CD4-positive, alpha-beta T cell treated with Interleukin-17A for 4 hours (primary cell): ENCODE results near the gene NKX1-1.
"Not testable (repeated sequence)": the region's sequence is repeated elsewhere in the genome, so short reads cannot be mapped to it uniquely, and the experiment has no call there.

ENCODE experiments used
- DNase-seq: peaks from one replicate; pipeline ENCODE4 v3.0.0-alpha.2; 2020; ENCODE audit warnings: mixed read lengths

NKX1-1 gene

DNA sequence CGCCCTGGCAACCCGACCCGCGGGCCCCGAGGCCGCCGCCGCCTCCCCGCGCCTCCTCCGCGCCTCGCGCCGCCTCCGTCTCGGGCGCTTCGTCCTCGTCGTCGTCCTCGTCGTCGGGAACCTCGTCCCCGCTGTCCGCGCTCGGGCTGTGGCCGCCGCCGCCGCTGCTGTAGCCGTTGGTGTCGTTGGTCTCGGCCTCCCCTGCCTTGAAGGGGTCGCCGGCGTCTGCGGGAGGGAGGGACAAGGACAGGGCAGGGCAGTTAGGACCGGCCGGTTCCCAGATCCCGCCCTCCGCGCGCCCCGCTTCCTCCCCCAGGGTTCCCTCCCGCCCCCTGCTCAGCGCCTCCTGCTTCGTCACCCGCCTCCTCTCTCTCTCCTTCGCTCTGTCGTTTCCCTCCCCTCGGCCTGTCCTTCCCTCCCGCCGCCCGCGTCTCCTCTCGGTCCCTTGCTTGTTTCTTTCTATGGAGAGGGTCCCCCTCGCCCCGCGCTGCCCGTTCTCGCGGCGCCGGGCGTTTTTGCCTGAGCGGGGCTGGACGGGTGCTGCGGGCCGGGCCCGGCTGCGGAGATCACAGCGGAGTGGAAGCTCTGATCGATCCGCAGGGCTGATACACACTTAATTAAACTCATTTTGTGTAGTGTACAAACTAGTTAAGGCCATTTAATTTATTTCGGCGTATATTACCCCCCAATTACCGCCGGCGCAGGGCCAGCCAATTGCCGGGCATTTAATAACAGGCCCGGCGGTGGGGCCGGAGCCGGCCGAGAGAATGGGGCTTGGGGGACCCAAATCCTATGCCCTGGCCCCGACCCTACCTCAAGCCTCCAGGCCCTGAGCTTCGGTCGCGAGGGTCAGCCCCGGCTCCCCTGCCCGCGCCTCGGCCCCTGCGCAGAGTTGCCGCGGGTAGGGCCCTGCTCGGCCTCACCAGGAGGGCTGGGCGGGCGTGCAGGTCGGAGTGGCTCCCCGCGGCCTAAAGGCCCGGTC is 2.4 kb downstream of the NKX1-1 start:
- no peak for DNase-seq

DNA sequence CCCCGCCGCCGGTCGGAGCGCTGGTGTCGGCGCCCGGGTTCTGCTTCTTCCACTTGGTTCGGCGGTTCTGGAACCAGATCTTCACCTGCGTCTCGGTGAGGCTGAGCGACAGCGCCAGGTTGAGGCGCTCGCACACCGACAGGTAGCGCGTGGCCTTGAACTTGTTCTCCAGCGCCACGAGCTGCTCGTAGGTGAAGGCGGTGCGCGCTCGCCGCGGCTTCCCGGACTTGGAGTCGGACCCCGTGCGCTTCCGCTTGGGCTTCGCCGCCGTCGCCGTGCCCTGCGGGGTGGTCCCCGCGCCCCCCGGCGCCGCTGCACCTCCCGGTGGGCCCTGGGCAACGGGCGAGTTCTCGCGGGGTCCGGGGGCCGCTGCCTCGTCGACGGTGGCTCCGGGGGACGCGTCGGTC is 3.1 kb downstream of the NKX1-1 start:
- DNase-seq, result no peak

DNA sequence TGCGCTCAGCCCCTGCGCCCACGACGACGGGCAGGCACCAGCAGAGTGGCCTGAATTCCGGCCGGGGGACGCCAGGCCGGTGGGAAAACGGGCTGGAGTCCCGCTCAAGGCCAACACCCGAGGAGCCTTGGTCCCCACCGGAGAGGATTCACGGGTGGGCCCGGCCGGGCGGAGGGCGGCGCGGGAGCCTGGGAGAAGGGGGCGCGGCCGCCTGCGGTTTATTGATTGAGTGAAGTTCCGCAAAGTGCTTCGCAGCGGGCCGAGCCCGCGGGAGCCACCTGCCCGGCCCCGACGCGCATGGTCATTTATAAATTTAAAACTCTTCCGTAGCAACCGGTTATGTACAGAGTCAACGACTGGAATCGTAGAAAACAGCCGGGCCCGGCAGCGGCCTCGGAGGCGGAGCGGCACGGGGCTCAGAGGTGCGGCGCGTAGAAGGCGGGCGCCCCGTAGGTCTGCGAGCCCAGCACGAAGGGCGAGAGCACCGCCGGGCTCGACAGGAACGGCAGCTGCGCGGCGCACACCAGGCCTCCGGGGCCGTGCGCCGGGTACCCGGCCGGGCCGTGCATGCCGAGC is 3.6 kb downstream of the NKX1-1 start:
- DNase-seq, result no peak

DNA sequence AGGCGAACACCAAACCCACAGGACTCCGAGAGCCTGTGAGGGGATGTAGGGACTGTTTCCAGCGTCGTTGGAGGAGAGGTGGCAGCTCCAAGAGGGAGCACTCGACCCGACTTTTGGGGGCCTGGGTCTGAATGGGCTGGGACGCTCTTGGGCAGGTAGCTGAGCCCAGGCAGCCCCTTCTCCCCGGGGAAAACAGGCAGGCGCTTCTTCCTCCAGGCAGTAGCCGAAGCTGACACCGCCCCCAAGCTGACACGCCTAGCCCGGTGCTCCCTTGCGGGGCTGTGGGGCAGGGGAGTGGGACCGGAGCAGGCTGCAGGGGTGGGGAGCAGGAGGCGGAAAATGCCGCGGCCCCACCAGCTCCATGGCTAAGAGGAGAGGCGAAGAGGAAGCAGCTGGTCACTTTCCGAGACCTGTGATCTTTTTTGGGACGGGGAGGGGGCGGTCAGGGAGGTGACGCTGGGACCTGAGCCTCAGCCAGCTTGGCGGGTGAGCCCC is 4.2 kb downstream of the NKX1-1 start:
- no peak for DNase-seq

DNA sequence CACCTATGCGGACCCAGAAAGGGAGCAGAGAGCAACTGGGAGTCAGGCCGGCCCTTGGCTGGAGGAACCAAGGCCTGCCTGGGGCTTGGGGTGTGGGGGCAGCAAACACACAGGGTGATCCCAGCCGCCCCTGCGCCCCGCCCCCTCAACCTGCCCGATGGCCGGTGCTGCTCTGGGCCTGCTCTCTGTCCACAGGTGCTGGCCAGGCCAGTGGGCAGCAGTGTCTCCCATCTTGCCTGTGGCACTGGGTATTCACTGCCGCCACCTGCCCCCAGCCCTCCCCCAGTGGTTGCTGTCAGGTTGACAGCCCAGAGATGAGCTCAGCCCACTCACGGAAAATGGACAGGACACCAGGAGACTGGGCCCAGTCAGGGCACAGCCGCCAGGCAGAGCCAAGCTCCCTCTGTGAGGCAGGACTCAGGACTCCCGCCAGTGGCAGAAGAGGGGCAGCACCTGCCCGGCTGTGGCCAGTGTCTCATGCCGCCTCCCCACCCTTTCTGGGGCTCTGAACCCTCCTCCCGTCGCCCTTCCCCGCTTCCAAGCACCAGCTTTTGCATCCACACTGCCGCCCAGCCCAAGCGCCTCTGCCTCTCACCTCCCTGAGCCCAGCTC is 4.7 kb downstream of the NKX1-1 start:
- no peak for DNase-seq

DNA sequence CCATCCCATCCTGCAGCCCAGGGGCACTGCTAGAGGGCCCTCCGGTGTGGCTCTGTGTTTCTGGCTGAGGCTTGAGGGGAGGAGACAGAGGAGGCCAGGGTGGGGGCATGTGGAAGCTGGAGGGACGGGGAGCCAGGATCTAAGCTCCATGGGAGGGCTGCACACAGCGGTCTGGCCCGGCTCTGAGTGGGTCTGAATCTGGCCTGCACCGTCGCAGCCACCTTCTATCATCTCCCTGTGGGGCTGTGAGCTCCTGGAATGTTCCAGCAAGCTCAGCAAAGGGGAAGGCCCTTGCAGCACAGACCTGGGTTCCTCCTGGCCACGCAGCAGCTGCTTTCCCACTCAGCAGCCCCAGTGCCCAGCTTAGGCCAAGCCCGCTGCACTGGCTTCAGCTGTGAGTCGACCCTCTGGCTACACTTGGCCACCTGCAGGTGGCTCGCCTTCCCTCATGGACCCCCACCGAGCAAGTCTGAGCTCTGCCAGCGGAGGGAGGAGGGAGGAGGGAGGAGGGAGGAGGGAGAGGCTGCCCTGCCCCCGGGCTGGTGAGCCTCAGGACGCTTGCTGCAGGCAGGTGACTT is 5.3 kb downstream of the NKX1-1 start:
- DNase-seq, result no peak

DNA sequence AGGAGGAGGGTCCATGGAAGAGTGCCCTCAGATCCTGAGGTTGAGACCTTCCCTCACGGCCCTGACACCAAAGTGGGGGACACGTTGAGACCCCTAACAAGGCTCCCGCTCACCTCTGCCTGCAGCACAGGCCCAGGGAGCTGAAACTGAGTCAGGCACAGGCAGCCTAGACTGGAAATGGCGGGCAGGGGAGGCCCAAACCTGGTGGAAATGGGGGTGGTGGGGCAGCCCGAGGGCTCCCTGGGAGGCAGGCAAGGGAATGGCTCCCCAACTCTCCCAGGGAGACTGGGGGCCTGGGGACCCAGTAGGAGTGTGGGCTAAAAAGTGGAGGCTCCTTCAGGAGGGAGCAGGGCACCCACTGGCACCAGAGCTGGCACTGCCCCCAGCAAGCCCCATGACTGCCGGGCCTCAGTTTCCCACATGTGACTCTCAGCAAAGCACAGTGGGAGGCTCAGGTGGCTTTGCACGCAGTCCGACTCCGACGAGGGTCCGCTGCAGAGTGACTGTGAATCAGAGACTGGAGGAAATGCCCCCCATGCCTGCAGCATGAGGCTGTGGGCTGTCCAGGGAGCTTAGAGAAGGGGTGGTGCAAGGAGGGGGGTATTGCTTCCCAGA is 5.9 kb downstream of the NKX1-1 start:
- no peak for DNase-seq

DNA sequence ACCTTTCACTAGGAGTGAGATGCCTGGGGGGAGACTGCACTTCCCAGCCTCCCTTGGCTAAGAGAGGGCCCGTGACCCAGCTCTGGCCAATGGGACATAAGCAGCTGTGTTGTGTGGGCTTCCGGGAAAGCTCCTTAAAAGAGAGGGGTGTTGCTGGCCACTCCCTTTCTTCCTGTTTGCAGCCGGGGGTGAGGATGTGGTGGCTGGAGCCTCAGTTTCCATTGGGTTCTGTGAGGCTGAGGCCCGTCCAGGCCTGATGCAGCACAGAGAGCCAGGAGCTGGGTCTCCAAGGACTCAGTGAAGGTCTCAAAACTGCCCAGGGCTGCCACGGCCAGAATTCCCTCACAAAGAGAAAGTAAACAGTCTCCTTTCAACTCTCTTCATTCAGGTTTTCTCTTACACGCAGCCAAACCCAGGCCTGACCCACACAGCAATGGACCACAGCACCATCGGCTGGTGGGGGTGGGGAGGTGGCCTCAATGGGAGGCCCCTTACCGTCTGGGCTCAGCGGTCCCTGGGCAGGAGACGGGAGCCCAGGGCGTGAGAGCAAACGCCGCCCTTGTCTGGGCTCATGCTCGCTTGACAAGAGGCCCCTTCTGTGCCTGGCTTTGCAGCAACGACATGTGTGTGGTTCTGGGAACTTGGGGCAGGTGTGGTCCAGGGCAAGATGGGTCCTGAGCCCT is 6.6 kb downstream of the NKX1-1 start:
- no peak for DNase-seq

DNA sequence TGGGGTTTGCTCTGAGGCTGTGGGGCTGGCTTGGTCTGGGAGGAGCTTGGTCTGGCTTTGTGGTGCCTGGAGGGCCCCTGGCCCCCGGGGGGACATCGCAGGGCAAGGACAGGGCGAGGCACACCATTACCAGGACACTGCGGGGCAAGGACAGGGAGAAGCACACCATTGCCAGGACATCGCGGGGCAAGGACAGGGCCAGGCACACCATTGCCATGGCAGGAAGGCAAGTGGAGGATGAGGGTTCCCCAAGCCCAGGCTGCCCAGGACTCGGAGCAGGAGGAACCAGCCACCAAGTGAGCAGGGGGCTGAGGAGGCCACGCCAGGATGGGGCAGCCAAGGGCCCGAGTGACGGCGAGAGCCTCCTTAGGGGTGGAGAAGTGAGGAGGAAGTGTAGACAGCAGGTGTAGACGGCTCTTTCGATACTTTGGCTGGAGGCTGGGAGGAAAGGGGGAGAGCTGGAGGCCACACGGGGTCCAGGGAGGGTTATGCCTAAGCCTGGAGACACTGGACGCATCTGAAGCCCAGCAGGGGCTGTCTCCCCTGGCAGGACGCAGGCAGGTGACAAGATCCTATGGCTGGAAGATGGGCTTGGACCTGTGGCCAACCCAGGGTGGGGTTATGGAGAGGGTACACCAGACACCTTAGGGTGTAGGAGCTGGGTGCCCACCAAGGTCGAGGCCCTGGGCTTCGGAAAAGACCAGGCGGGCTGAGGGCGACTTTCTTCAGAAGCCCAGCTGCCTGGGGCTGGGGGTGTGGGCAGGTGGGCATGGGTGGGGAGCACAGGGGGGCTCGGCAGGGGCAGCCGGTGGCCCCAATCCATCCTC is 7.3 kb downstream of the NKX1-1 start:
- DNase-seq, result no peak

DNA sequence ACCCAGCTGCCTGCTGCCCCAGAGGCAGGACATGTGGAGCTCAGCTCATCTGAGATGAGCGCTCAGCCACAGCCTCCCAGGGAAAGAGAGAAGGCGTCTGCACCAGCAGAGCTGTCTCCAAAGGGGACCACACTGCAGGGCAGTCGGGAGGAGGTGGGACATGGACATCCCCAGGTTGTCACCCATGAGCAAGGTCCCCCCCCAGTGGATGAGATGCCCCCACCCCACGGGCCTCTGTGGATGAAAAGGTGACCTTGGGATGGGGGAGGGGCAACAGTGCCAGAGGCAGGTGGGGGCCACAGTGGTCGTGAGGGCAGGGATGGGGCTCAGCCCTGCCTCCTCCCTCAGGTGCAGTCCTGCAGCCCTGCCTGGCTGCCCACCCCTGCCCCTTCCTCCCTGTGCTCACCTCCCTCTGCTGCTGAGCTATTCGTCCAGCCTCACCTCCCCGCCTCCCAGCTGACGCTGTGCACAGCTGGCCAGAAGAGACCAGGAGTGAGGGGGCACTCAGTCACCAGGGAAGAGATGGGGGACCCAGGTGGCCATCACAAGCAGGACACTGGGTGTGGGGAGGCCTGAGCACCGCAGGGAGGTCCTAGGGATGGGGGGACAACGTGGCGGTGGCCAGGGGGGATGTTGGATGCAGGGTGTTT is 9.3 kb downstream of the NKX1-1 start:
- no peak for DNase-seq

DNA sequence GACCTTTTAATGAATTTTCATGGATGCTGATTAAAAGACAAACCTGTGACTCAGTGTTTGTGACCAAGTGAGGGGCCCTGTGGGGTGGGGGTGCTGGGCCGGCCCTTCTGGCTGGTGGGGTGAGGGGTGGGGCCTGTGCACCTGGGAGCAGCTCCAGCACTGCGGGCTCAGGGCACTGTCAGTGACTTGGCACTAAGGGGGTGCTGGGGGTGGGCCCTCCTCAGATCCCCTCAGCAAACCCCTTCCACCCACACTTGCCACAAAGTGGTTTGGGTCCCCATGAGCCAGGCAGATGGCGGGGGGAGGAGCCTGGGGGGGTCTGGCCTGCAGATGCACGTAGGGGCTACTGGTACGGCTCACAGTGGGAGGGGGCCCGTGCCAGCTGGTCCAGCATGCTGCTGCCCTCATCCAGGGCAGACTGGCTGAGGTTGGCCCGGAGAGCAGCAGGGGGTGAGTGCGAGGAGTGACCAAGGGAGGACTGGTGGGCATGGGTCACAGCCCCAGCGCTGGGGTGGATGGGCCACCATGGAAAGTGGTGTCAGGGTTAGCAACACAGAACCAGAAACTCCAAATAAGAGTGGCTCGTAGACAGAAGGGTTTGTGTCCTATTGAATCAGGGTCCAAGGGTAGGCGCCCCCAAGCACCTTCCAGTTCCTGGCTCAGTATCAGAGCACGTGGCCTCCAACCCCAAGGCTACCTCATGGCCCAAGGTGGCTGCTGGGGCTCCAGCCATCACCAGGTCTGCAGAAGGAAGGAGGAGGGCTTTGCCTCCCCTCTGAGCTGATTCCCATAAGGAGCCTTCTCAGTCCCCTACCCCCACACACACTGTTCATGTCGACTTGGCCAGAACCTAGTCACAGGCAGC is 10.1 kb downstream of the NKX1-1 start:
- no peak for DNase-seq

DNA sequence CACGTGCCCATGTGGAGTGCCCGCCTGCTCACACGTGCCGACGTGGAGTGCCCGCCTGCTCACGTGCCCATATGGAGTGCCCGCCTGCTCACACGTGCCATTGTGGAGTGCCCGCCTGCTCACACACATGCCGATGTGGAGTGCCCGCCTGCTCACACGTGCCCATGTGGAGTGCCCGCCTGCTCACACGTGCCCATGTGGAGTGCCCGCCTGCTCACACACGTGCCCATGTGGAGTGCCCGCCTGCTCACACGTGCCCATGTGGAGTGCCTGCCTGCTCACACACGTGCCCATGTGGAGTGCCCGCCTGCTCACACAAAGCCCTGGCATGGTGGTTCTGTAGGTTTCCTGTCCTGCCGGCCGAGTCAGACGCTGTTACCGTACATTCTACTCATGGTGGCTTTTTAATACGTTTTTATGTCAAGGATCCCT is 10.8 kb downstream of the NKX1-1 start:
- DNase-seq, result not testable (repeated sequence)

DNA sequence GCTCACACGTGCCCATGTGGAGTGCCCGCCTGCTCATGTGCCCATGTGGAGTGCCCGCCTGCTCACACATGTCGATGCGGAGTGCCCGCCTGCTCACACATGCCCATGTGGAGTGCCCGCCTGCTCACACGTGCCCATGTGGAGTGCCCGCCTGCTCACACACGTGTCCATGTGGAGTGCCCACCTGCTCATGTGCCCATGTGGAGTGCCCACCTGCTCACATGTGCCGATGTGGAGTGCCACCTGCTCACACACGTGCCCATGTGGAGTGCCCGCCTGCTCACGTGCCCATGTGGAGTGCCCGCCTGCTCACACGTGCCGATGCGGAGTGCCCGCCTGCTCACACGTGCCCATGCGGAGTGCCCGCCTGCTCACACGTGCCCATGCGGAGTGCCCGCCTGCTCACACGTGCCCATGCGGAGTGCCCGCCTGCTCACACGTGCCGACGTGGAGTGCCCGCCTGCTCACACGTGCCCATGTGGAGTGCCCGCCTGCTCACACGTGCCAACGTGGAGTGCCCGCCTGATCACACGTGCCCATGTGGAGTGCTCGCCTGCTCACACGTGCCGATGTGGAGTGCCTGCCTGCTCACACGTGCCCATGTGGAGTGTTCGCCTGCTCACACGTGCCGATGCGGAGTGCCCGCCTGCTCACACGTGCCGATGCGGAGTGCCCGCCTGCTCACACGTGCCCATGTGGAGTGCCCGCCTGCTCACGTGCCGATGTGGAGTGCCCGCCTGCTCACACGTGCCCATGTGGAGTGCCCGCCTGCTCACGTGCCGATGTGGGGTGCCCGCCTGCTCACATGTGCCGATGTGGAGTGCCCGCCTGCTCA is 11.5 kb downstream of the NKX1-1 start:
- not testable (repeated sequence) for DNase-seq

DNA sequence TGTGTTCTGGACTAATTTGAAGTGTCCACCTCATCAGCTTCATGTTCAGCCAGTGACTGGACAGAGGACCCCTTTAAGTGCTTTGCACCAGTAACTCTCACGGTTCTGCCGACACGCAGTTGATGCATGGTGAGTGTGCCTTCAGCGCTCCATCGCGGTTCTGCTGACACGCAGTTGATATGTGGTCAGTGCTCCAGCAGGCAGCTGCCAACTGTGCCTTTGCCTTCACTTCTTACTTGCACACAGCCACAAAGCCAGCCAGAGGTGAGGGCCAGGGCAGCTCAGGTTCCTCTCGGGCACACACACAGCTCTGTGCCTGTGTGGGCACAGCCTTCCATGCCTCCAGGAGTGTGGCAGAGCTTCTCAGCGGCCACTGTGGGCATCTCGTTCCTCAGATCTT is 12.4 kb downstream of the NKX1-1 start:
- DNase-seq, result no peak

DNA sequence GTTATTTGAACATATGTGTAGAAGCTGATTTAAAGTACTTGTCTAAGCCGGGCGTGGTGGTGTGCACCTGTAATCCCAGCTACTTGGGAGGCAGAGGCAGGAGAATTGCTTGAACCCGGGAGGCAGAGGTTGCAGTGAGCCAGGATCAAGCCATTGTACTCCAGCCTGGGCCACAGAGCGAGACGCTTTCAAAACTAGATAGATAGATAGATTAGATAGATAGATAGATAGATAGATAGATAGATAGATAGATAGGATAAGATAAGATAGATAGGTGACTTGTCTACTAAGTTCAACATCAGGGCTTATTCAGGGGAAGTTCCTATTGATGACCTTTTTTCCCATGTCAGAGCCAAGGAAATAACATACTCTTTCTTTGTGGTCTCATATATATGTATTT is 12.9 kb downstream of the NKX1-1 start:
- not testable (repeated sequence) for DNase-seq

DNA sequence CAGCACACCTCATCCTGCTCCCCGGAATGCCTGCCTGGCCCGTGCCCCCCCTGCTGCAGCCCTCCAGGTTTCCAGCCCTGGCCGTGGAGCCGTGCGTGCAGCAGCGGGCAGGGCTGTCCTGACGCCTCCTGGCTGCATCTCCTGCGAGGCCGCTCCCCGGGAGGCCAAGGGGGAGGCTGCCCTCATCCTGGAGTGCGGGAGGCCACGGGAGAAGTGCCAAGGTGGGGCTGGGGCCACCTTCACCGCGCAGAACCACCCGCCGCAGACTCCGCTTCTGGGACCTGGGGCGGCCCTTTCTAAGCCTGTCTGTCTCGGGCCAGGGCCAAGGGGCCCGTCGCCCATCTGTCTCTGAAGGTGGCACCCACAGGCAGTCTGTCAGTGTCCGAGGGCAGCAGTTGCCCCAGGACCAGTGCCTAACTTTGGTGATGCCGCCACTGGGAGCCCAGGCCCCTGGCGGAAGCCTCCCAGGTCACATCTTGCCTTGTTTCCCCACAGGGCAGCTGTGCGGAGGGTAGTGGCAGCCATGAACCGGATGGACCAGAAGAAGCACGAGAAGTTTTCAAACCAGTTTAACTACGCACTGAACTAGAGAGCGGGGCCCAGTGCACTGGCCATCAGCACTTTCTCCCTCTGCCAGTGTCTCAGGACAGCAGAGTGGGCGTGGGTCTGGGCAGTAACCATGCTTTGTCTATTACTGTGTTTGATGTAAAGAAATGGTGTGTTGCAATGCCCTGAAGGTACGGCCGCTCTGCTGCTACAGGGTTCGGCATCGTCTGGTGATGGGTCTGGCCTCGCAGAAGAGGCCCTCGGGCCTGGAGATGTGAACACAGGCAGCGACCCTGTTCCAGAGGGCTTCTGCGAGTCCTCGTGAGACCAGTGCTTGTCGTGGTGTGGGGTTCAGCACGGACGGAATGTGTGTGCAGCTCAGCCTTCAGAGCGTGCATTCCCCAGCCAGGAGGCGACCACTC is 20.6 kb downstream of the NKX1-1 start:
- DNase-seq, result no peak

DNA sequence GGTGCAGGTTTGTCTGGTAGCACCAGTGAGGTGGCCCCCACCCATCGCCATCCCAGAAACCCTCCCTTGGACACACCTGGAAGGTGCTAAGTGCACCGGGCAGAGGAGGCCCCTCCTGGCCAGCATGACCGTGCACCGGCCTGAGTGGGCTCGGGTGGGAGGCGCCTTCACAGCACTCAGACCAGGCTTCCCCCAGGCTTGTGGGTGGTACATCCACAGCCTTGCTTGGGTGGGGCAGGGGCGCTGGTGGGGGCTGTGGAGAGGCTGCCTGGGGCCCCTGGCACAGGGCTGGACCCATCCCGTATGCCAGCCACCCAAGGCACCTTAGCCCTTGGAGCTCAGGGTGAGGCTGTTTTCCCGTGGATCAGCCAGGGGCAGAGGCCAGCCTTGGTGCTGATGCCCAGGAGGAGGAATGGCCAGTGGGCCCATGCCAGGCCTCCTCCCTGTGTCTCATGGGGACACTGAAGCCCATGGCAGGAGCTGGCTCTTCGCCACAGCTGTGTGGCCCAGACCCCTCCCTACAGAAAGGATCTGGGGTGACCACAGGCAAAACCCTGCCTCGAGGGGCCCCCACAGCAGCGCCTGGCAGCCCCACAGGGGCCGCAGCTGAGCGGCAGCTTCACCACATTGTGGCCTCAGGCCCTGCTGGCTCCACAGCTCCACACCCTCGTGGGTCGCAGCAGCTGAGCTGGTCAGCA is 21.4 kb downstream of the NKX1-1 start:
- no peak for DNase-seq
